HG03460 (cell line): ENCODE results near the gene ESR1.
A peak's percentile ranks its signal among the peaks of the same experiment; 100 is the strongest.
"Not testable (repeated sequence)": the region's sequence is repeated elsewhere in the genome, so short reads cannot be mapped to it uniquely, and the experiment has no call there.

ENCODE experiments used
- ATAC-seq: cut with Tn5 transposase; IDR thresholded peaks from one replicate; pipeline ENCODE4 v1.9.1; 2021; ENCODE audit not compliant: unreplicated experiment

ESR1 gene

DNA sequence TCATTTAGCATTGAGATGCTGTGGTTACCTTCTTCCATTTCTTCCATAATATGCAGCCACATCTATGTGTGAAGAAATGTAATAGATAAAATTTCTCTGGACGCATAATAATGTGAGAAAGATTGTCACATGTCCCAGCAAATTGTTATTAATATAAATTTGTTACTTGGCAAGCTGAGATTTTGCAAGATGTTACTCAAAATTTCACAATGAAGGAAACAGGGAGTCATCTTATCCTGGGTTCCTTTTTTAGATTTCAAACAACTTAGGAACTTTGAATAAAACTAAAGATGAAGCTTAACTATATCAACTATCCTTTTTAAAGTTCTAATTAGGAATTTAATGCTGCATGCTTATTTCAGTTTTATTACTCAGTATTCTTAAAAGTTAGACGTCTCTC lies 3.6 kb downstream of the ESR1 start:
- ATAC-seq = no peak

DNA sequence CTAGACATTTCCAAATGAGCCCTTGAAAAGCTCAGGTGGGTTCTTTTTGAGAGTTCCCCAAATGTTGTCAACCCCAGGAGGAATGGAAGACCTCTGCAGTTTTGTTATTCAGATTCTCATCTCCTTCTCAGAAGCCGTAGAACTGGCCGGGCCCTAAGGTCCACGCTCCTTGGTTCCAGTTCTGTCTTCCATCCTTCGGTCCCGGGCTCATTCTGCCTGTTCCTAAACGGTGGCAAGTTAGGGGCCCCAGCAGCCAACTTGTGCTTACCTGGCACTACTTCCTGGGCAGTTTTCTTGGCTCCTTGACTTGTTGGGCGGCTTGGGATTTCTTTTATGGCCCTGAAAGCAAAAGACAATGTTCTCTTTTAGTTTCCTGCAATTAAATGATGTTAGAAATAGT lies 6.4 kb downstream of the ESR1 start:
- ATAC-seq = no peak

DNA sequence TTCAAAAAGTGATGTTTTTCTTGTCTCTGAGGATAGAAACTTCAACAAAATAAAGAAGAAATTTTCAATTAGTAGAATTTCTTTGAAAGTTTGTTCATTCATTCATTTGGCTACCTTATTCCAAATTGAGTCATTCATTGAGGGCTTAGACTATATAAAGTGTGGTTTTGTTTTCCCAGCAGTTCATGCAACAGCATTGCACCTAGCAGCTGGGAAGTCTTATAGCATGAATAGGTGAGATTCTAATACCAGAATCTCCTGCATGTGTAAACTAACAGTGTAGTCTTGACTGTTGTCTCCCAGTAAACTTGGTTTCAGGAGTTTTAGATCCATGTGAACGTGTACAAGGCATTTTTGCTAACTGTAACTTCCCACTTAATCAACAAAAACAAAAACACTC lies 7.1 kb downstream of the ESR1 start:
- ATAC-seq = no peak

DNA sequence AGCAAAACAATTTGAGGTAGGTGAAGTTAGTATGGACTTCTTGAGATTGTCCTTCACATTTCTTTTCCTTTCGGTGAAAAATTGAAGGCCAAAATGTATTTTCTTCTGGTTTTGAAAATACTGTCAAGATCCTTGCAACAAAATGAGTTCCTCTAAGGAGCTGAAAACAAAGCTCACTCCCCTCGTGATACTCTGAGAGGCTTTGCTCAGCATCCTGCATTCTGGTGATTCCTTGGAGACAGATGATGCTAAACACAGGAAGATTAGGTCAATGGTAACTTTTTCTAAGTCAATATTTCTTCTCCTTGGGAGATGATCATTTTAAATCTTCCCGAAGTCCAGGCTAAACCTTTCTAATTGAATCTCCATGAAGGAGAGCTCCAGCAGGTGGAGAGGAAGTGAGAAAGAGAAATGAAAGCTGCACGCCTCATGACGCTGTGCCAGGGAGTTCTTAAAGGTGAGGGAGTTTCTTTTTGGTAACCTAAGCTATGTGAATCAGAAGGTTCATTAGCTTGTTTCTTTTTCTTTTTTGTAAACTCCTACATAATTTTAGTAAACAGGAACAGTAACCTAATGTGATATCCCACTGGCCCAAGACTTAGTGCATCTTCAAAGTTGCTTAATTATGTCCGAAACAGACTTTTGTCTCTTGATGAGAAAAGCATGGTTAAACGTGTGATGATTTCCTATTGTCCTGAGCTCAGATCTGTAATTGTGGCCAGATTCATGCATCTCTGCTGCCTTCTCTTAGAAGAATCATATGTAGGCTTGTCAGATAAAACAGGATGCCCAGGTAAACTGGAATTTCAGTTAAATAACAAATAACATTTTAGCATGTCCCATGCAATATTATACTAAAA lies 15.0 kb downstream of the ESR1 start:
- peak; percentile 96 for ATAC-seq

DNA sequence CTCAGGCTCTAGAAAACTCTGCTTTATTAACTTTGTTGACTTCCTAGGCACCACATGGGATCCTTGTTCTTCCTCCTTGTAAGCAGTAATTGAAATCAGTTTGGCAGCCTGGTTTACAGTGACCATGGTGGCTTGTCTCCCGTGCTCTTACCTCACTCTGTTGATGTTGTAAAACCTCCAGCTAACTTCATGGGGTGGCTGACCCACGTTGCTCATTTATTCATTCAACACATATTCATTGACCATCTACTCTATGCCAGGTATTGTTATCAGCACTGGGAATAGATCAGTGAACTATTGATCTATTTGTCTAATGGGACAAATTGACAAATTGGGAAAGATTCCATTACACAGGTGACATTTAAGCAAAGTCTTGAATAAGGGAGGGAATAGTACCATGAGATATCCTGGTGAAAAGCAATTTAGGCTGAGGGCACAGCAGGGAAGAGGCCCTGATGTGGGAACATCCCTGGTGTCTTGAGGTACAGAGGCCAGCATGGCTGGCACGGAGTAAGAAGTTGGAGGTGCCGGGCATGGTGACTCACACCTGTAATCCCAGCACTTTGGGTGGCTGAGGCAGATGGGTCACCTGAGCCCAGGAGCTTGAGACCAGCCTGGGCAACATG lies 19.1 kb downstream of the ESR1 start:
- ATAC-seq = no peak

DNA sequence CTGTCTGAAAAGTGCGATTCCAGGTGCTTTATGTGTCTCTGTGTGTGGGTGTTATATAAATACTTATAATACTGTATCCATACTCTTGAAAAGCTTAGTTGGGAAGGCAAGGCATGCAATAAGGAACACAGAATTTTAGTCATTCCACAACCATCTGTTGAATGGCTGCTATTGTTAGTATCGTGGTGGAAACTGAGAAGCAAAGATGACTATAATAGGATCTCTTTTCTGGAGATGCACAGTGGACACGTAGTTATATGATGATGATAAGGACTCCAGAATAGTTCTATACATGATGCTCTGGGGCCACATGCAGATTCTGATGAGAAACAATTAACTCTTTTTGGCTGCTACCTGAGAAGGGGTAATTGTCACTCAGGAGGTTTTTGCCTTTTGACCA lies 25.2 kb downstream of the ESR1 start:
- no peak for ATAC-seq

DNA sequence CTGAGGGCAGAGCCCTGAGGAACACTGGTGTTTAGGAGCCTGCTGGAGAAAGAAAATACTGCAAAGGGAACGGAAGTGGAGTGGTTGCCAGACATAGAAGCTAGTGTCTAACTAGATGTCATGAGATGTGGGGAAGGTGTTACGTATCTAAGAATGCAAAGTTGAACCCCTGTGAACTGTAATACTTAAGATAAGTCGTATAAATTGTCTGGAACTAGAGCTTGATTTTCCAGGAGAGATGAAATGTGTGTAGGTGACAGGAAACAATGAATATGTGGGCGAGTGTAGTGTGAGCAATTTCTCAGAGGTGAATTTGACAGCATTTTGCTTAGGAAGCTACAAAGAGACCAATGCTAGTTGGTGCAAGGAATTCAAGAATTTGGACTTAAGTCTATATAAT lies 27.9 kb downstream of the ESR1 start:
- no peak for ATAC-seq

DNA sequence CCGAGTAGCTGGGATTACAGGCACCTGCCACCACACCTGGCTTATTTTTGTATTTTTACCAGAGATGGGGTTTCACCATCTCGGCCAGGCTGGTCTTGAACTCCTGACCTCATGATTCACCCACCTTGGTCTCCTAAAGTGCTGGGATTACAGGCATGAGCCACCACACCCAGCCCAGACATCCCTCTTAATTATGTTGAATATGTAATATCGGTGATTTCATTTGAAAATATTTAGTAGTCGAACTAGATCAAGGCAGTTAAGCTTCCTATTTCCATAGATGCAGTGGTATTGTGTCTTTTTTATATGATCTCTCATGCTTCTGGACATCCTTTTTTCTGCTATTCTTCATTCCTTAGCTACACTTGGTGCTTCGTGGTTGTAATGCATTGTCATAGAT lies 29.7 kb downstream of the ESR1 start:
- ATAC-seq = no peak

DNA sequence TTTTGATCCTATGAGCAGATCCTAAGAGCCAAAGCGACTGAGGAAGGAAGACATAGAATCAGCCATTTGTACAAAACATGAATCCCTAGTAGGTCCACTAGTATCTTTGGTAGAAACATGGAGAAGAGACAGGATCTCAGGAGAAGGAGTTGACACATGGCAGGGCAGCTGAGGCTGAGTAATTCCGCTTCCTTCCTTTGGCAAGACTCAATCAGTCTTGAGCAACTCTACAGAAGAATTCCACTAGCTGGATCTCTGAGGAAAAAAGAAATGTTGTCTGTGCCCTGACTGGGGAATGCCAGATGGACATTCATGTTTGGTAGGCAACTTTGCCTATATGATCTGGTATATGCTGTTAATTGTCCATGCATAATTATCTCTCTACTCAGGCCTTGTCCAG lies 35.3 kb downstream of the ESR1 start:
- no peak for ATAC-seq

DNA sequence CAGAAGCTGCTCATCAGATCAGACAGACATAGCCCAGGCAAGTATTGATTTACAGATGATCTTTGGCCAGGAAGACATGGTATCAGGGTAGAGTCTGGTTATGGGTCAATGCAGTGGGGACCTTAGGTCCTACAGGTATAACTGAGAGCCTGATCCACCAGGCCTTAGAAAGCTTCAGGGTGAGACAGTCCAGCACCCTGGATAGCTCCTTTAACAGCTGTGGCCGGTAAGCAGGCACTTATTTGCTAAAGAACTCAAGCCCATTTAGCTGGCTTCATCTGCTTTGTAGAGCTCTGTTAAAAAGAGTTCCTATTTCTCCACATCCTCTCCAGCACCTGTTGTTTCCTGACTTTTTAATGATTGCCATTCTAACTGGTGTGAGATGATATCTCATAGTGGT lies 39.6 kb downstream of the ESR1 start:
- ATAC-seq = no peak

DNA sequence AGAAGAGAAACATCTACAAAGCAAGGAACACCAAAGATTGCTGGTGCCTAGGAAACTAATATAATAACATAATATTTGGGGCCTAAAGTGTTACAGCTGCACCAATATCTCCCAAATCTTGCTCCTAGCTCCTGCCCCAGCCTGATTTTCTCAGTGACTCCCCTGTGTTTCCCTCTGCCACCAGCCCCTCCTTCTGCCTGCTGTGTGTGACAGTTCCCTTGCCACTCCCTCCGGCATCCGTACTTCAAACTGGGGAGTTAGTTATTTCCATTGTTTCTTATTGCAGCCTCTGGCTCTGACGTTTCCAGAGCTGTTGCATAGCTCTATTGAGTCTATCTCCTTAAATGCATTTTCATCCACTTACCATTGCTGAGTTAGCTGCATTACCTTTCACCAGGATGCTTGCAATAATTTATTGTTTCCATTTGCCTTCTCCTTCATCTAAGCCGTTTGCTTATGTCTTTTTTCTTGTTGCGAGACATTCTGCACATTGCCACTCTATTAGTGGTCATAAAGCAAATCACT lies 43.1 kb downstream of the ESR1 start:
- no peak for ATAC-seq

DNA sequence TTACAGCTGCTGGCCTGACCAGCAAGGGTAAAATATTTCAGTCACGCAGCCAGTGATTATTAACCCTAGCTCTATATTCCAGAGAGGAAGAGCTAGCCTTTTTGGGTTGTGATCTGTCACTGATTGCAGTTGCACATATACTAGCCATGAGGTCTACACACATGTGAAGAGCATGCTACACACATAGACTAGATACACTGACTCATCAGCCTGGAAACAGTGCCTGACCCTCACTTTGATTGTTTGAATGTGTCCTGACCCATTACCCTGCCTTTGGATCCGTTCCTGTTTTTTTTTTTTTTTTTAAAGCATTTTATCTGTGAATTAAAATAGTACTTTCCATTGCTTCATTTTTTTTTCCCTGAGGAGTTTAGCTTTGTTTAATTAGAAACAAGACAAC lies 50.8 kb downstream of the ESR1 start:
- no peak for ATAC-seq

DNA sequence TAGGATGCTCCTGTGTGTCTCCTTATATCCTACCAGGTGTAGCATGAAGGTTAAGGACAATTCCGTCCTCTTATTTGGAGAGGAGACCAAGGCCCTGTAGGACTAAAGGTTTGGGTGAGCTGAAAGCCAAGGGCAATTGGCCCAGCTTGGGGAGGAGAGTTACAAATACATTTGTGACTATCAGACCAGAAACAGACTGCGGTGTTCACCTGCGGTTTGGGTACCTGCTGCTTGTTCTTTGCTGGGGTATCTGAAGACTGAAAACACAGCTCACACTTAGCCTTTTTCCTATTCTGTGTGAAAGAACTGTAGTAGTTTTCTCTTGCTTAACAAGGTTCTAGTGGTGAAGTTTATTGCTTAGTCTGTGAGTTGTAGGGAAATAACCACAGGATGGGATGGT lies 55.0 kb downstream of the ESR1 start:
- no peak for ATAC-seq

DNA sequence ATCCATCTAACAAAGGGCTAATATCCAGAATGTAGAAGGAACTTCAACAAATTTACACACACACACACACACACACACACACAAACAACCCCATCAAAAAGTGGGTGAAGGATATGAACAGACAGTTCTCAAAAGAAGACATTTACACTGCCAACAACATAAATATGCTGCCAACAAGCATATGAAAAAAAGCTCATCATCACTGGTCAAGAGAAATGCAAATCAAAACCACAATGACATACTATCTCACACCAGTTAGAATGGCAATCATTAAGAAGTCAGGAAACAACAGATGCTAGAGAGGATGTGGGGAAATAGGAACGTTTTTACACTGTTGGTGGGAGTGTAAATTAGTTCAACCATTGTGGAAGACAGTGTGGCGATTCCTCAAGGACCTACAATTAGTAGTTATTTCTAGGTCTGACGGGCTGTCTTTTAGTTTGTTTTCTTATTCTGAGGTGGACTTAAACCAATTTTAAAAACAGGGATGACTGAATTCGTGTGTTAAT lies 59.9 kb downstream of the ESR1 start:
- ATAC-seq = not testable (repeated sequence)

DNA sequence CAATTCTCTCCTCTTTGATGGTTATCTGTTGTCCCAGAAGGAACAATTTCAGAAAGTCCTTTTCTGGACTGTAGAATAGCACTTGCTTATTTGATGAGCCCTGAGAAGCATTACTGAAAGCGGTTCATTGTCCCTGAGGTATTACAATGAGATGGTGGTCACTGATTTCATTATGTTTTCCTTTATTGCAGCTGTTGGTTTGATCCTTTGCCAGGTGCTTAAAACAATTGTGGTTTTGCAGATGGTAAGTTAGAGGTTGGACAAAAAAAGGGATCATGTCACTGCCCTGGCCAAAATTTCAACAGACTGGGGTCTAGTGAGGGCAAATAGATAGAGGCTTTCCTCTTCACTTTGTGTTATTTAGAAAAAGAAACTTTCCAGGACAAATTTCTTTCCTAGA lies 61.9 kb downstream of the ESR1 start:
- ATAC-seq = no peak

DNA sequence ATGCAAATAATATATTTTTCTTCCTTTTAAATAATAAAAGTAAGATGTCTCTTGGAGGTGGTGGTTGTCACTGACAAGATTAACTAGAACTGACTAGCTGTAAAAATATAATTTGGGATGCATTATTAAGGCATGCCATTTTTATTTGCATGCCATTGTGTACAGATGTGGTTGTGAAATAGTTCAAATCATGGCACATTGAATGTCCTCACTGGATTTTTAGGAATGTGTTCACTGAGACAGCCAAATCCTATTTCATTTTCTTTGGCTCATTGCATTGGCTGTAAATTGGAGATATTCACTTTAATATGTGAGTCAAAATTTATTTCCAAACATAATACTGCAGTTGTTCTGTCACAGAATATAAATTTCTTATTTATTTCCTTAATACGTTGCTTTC lies 62.3 kb downstream of the ESR1 start:
- ATAC-seq = no peak

DNA sequence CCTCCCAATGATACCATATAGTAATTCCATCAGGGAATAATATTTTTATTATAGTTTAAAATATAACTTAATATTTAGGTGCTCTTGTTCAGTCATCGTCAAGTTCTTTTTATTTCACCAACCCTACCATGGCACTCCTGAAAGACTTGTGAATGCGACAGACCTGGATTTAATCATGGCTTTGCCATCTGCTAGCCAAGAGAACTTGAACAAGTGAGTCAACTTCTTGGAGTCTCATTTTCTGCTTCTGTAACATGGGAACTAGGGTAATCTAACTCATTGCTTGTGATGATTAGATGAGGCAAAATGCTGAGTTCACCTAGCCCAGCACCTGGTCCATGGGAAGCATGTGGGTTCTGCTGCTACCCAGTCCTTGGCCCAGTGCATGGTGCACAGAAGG lies 62.9 kb downstream of the ESR1 start:
- ATAC-seq = no peak

DNA sequence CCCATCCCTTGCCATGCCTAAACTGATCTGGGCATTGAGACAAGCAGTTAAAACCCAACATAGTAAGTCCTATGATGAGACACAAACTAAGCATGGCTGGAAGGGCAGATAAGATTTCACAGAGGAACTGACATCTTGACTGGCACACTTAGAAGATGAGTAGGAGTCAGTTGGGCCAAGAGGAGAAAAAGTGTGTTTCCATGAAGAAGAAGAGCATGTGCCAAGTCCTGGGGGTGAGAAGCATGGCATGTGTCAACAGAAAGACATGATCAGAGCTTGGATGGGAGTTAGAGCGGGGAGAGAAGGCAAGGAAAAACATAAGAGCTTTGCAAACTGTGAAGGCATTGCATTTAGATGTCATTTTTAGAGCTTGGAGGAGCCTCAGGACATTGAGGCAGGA lies 68.0 kb downstream of the ESR1 start:
- no peak for ATAC-seq

DNA sequence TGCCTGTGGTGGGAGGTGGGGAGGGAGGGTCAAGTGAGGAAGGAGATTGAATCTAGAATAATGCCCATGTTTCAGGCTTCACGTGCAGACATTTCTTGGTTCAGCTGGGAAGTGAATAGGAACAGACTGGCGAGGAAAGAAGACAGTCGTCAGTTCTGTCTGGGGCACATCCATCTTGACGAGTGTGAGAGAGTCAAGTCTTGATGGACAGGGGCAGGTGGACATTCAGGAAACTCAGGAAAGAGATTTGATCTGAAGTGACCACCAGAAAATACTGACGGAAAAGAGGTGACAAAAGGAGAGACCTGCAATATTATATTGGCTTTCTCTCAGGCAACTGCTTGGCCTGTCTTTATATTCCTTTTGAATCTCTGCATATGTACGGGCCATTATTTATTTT lies 68.6 kb downstream of the ESR1 start:
- no peak for ATAC-seq

DNA sequence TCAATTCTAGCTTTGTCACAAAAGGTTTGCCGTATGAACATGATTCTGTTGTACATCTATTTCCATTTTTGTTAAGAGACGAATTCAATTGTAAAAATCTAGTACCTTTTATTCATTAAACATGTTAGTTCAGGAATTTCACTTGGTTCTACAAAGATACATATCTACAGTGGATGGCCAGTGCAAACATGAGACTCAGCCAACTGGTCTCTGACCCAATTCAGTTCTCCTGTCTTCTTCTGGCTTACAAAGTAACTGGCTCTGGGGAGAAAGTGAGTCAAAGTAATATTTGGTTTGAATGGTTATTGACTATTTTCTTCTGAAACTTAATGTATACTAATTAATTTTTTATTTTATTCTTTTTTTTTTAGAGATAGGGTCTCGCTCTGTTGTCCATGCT lies 70.0 kb downstream of the ESR1 start:
- no peak for ATAC-seq

DNA sequence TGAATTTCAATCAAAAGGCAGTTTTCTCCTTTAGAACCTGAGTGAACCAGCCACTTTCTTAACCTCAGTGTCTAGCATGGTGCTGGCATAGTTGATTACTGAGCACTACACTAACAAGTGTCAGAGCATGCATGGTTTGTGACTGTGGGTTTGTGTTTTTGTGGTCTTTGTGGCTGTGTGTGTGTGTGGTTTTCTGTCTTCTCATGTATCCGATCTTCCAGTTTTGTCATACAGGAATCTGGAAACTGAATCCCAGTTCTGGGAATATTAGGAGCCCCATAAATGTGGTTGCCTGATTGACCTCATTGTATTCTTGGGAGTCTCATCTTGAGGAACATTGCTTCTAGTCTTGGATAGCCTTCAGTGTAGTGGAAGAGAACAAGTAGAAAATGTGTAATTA lies 73.7 kb downstream of the ESR1 start:
- ATAC-seq = no peak

DNA sequence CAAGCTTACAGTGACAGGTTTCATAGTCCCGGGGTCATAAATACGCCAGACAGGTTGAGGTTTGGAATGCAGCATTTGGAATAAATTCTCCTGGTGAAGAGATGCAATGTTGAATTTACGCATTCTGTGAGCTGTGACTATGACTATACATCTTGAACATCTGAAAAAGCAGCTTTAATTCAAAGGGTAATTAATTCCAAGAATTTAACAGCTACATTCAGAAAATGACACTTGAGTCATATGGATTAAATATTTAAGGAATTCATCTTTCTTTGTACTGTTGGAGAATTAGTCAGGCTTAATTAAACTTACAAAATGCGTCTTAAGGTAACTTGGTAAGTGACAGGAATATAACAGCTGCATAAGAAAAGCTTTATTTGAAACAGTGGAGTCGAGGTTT lies 74.7 kb downstream of the ESR1 start:
- no peak for ATAC-seq
